Measurements from ENCODE around the gene FLOT2. TPM values are rescaled to one million over a fixed set of nuclear protein-coding genes. Genes with fewer than 3 reads are reported as not detected.

Gene FLOT2
- total RNA-seq, 4 donors from 2014 or later = 15.3 to 37.9 (median 28.4) TPM

DNA sequence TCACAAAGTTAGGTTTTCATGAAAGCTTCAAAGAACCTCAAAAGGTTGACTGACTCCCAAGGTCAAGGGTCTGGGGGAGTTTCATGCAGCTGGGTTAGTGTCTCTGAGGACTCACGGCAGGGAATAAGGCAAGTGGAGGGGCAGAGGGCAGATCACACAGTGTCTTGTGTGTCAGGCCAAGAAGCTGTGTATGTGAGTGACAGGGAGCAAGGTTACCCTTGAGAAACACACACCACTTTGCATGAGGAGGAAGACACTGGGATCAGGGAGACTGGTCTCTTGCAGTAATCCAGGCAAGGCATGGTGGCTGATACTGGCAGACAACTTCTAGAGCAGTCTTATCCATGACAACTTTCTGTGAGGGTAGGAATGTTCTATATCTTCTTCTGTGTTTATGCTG lies 6.3 kb downstream of the FLOT2 start:
- ATAC-seq (no peak), DNase-seq (no peak)
- no peaks in the 10 kb centered on the region for H3K9me3 ChIP-seq
- H3K4me1 ChIP-seq = peaks cover 21 to 23% of the 10 kb centered on the region in 2 donors
- TF ChIP-seq POLR2A (IDR thresholded peaks at IDR 0.05) (no peak), CTCF (IDR thresholded peaks at IDR 0.05 in 4 of 5, conservative IDR thresholded peaks at IDR 0.05 in 1 of 5) (no peak)
- no peak overlapping the region for H3K4me3 ChIP-seq
- intact Hi-C loops (cut with DNase I; ENCODE audit: low total_unique reads) = no loop called here
- no peaks in the 10 kb centered on the region for H3K27me3 ChIP-seq
- H3K27ac ChIP-seq = no peak overlapping the region
- in situ Hi-C loops (cut with MboI; ENCODE audit: low sequenced_read_pairs in 4 of 4) = loop anchor here in 1 of 4 donors (10.0 kb wide), 1 partner anchor 126 kb away; no protein-coding TSS in a partner anchor
- no peaks in the 10 kb centered on the region for H3K36me3 ChIP-seq

GRCh38 chr17:28889996-28890395 lies 7.5 kb downstream of the FLOT2 start:
- no peak overlapping the region for H3K4me3 ChIP-seq
- in situ Hi-C loops (cut with MboI; ENCODE audit: low sequenced_read_pairs in 4 of 4) = loop anchor here in 1 of 4 donors (10.0 kb wide), 1 partner anchor 125 kb away; no protein-coding TSS in a partner anchor
- H3K4me1 ChIP-seq = peaks cover 19% of the 10 kb centered on the region in 2 donors
- H3K36me3 ChIP-seq = peaks cover 0 to 11% of the 10 kb centered on the region in 2 donors
- no peak for DNase-seq
- no peak overlapping the region for H3K27ac ChIP-seq
- no peak for ATAC-seq
- TF ChIP-seq CTCF (IDR thresholded peaks at IDR 0.05 in 4 of 5, conservative IDR thresholded peaks at IDR 0.05 in 1 of 5) = no peak
- TF ChIP-seq POLR2A (IDR thresholded peaks at IDR 0.05) = no peak
- H3K9me3 ChIP-seq = no peaks in the 10 kb centered on the region
- H3K27me3 ChIP-seq = no peaks in the 10 kb centered on the region
- intact Hi-C loops (cut with DNase I; ENCODE audit: low total_unique reads) = no loop called here

- no peaks in the 10 kb centered on the region for H3K9me3 ChIP-seq
- no peak overlapping the region for H3K4me3 ChIP-seq
- no peak overlapping the region for H3K27ac ChIP-seq
- in situ Hi-C loops (cut with MboI; ENCODE audit: low sequenced_read_pairs in 4 of 4) = no loop called here
- ATAC-seq = no peak
- DNase-seq = no peak
- peaks cover 19% of the 10 kb centered on the region in 2 donors for H3K4me1 ChIP-seq
- H3K27me3 ChIP-seq = no peaks in the 10 kb centered on the region
- H3K36me3 ChIP-seq = peaks cover 0 to 23% of the 10 kb centered on the region in 2 donors
- TF ChIP-seq POLR2A (IDR thresholded peaks at IDR 0.05) (no peak), CTCF (IDR thresholded peaks at IDR 0.05 in 4 of 5, conservative IDR thresholded peaks at IDR 0.05 in 1 of 5) (no peak)
- intact Hi-C loops (cut with DNase I; ENCODE audit: low total_unique reads) = no loop called here
These were observed 8.7 kb downstream of the FLOT2 start for GRCh38 chr17:28888832-28889231.

- H3K9me3 ChIP-seq = no peaks in the 10 kb centered on the region
- no peak for ATAC-seq
- peaks cover 18 to 19% of the 10 kb centered on the region in 2 donors for H3K4me1 ChIP-seq
- in situ Hi-C loops (cut with MboI; ENCODE audit: low sequenced_read_pairs in 4 of 4) = no loop called here
- no peak overlapping the region for H3K27ac ChIP-seq
- no peak overlapping the region for H3K4me3 ChIP-seq
- TF ChIP-seq POLR2A (IDR thresholded peaks at IDR 0.05) = no peak
- TF ChIP-seq CTCF (IDR thresholded peaks at IDR 0.05 in 4 of 5, conservative IDR thresholded peaks at IDR 0.05 in 1 of 5) = no peak
- DNase-seq = no peak
- intact Hi-C loops (cut with DNase I; ENCODE audit: low total_unique reads) = no loop called here
- peaks cover 0 to 30% of the 10 kb centered on the region in 2 donors for H3K36me3 ChIP-seq
- H3K27me3 ChIP-seq = no peaks in the 10 kb centered on the region
These were observed 9.6 kb downstream of the FLOT2 start for GRCh38 chr17:28887871-28888471.

Data from gastrocnemius medialis (tissue), 4 donors.